NT2/D1 (cell line): ENCODE measurements around the gene ACACB.

ENCODE experiments used
- SUZ12 ChIP-seq: IDR thresholded peaks from 2 replicates; pipeline ENCODE4 v1.6.1; 2011; ENCODE audit not compliant: insufficient read length, insufficient read depth; ENCODE audit errors: extremely low read depth
- ZNF274 ChIP-seq: IDR thresholded peaks from 2 replicates; pipeline ENCODE4 v1.6.1; 2011; ENCODE audit warnings: mild to moderate bottlenecking, low read depth, low read length

DNA sequence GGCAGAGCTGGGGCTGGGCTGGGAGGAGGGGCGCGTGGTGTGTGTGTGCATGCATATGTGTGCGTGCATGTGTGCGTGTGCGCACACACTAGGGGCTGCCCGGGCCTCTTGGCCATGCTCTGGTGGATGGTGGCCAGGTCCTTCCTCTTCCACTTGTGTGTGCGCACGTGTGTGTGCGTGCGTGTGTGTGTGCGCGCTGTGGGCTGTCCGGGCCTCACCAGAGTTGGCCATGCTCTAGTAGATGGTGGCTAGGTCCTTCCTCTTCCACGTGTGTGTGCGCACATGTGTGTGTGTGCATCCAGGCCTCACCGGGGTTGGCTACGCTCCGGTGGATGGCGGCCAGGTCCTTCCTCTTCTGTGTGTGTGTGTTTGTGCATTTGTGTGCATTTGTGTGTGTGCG, 168.0 kb downstream of the ACACB start:
- TF ChIP-seq ZNF274 (no peak), SUZ12 (no peak)
